GM18498 (cell line): ENCODE results near the gene MATN4.

Source experiments
- ATAC-seq: cut with Tn5 transposase; IDR thresholded peaks from one replicate; pipeline ENCODE4 v1.9.1; 2021; ENCODE audit warnings: mild to moderate bottlenecking, moderate library complexity; ENCODE audit not compliant: unreplicated experiment

MATN4 gene

GRCh38 chr20:45293041-45294002, 14.8 kb downstream of the MATN4 start:
- no peak for ATAC-seq

- no peak for ATAC-seq
Measured at GRCh38 chr20:45292343-45292742, 15.8 kb downstream of the MATN4 start.

- no peak for ATAC-seq
Measured at GRCh38 chr20:45291526-45291925, 16.6 kb downstream of the MATN4 start.

GRCh38 chr20:45290677-45291355, 17.3 kb downstream of the MATN4 start:
- ATAC-seq = no peak

- no peak for ATAC-seq
Measured at GRCh38 chr20:45289942-45290676, 18.0 kb downstream of the MATN4 start.

- ATAC-seq = no peak
Measured at GRCh38 chr20:45288860-45289259, 19.2 kb downstream of the MATN4 start.

GRCh38 chr20:45288376-45288775, 19.7 kb downstream of the MATN4 start:
- ATAC-seq = no peak

- no peak for ATAC-seq
Measured at GRCh38 chr20:45283551-45284057, 24.5 kb downstream of the MATN4 start.

- ATAC-seq = no peak
Measured at GRCh38 chr20:45282700-45283550, 25.2 kb downstream of the MATN4 start.

GRCh38 chr20:45279992-45280391, 28.1 kb downstream of the MATN4 start:
- ATAC-seq = no peak

GRCh38 chr20:45275338-45275737, 32.8 kb downstream of the MATN4 start:
- no peak for ATAC-seq

GRCh38 chr20:45269754-45270270, 38.3 kb downstream of the MATN4 start:
- no peak for ATAC-seq

- no peak for ATAC-seq
Measured at GRCh38 chr20:45269056-45269455, 39.0 kb downstream of the MATN4 start.

- no peak for ATAC-seq
Measured at GRCh38 chr20:45268531-45268930, 39.6 kb downstream of the MATN4 start.

GRCh38 chr20:45266977-45267376, 41.1 kb downstream of the MATN4 start:
- no peak for ATAC-seq

- ATAC-seq = no peak
Measured at GRCh38 chr20:45263556-45264266, 44.4 kb downstream of the MATN4 start.

- ATAC-seq = no peak
Measured at GRCh38 chr20:45258664-45259063, 49.4 kb downstream of the MATN4 start.

- no peak for ATAC-seq
Measured at GRCh38 chr20:45258259-45258658, 49.8 kb downstream of the MATN4 start.

- ATAC-seq = no peak
Measured at GRCh38 chr20:45257711-45258110, 50.4 kb downstream of the MATN4 start.
